ENCODE results near the gene CLMP.
"Not testable (repeated sequence)": the region's sequence is repeated elsewhere in the genome, so short reads cannot be mapped to it uniquely, and the experiment has no call there.

Gene CLMP

GRCh38 chr11:123076484-123076883, 118.6 kb downstream of the CLMP start:
- no peak for FAIRE-seq

- no peak for FAIRE-seq
Measured at GRCh38 chr11:123073343-123074057, 121.5 kb downstream of the CLMP start.

GRCh38 chr11:123072762-123073161, 122.3 kb downstream of the CLMP start:
- no peak for FAIRE-seq

GRCh38 chr11:123072332-123072761, 122.7 kb downstream of the CLMP start:
- no peak for FAIRE-seq

- FAIRE-seq = no peak
Measured at GRCh38 chr11:123069908-123070821, 124.9 kb downstream of the CLMP start.

- no peak for FAIRE-seq
Measured at GRCh38 chr11:123065621-123066020, 129.4 kb downstream of the CLMP start.

GRCh38 chr11:123063826-123064657, 131.0 kb downstream of the CLMP start:
- FAIRE-seq = no peak

- FAIRE-seq = no peak
Measured at GRCh38 chr11:123062892-123063825, 131.9 kb downstream of the CLMP start.

GRCh38 chr11:123062158-123062891, 132.7 kb downstream of the CLMP start:
- peak; percentile 36 for FAIRE-seq

- no peak for FAIRE-seq
Measured at GRCh38 chr11:123061403-123062157, 133.5 kb downstream of the CLMP start, which contains the start of gene HSPA8. Gene HSPA8, minus strand, starts transcription at chr11:123062136. Its CDS starts 812 bp downstream, at chr11:123061324.

GRCh38 chr11:123060277-123061000, 134.6 kb downstream of the CLMP start:
- FAIRE-seq = no peak

GRCh38 chr11:123059041-123059920, 135.8 kb downstream of the CLMP start:
- FAIRE-seq = not testable (repeated sequence)

- no peak for FAIRE-seq
Measured at GRCh38 chr11:123057661-123058305, 137.3 kb downstream of the CLMP start.

GRCh38 chr11:123056835-123057491, 138.1 kb downstream of the CLMP start:
- FAIRE-seq = no peak

GRCh38 chr11:123055191-123055901, 139.7 kb downstream of the CLMP start:
- FAIRE-seq = no peak

- peak; percentile 71 for FAIRE-seq
Measured at GRCh38 chr11:123054301-123055065, 140.6 kb downstream of the CLMP start.

Measured in TTC549 (cell line).